ENCODE measurements around the gene PRELID3B. TPM values are rescaled to one million over a fixed set of nuclear protein-coding genes. Genes with fewer than 3 reads are reported as not detected.

Gene PRELID3B
- polyA plus RNA-seq, 1 donor, result 75.6 TPM

DNA sequence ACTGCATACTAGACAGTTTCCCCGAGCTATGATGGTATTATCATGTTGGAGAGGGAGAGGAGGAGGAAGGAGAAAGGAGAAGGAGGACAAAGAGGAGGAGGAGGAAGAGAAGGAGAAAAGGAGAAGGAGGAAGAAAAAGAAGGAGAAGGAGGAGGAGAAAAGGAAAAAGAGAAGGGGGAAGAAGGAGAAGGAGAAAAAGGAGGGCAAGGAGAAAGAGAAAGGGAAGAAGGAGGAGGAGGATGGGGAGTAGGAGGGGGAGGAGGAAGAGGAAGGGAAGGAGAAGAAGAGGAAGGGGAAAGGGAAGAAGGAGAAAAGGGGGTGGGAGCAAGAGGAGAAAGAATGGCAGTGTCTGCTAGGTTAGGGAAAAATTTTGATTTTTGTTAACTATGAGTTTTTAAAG lies 35.1 kb upstream of the PRELID3B start:
- Histone ChIP-seq H3K27ac (ENCODE audit: low read length) (no peak overlapping the region), H3K9me3 (ENCODE audit: control insufficient read depth, low read depth, low read length) (no peaks in the 10 kb centered on the region)

GRCh38 chr20:59075934-59076508 lies 33.4 kb upstream of the PRELID3B start:
- H3K27me3 ChIP-seq (ENCODE audit: control insufficient read depth, insufficient read depth, low read length), result peaks cover 21% of the 10 kb centered on the region
- no peak overlapping the region for H3K27ac ChIP-seq (ENCODE audit: low read length)
- DNase-seq, result no peak
- no peaks in the 10 kb centered on the region for H3K36me3 ChIP-seq (ENCODE audit: control insufficient read depth, insufficient read depth, low read length)
- H3K9me3 ChIP-seq (ENCODE audit: control insufficient read depth, low read depth, low read length), result no peaks in the 10 kb centered on the region
- no CpG with 5 or more reads among the region's 4 CpGs for WGBS (ENCODE audit: insufficient coverage, low lambda C conversion rate)
- no peak overlapping the region for H3K4me3 ChIP-seq (ENCODE audit: low read length)
- no peaks in the 10 kb centered on the region for H3K4me1 ChIP-seq (ENCODE audit: control insufficient read depth, insufficient read depth, low read length)

More for the DNA sequence above, 35.1 kb upstream of the PRELID3B start:
- no peaks in the 10 kb centered on the region for H3K4me1 ChIP-seq (ENCODE audit: control insufficient read depth, insufficient read depth, low read length)
- no peak overlapping the region for H3K4me3 ChIP-seq (ENCODE audit: low read length)
- H3K27me3 ChIP-seq (ENCODE audit: control insufficient read depth, insufficient read depth, low read length), result peaks cover 17% of the 10 kb centered on the region
- H3K36me3 ChIP-seq (ENCODE audit: control insufficient read depth, insufficient read depth, low read length), result no peaks in the 10 kb centered on the region
- 60% methylated on average over 1 of the region's 1 CpG for WGBS (ENCODE audit: insufficient coverage, low lambda C conversion rate)
- DNase-seq, result no peak

DNA sequence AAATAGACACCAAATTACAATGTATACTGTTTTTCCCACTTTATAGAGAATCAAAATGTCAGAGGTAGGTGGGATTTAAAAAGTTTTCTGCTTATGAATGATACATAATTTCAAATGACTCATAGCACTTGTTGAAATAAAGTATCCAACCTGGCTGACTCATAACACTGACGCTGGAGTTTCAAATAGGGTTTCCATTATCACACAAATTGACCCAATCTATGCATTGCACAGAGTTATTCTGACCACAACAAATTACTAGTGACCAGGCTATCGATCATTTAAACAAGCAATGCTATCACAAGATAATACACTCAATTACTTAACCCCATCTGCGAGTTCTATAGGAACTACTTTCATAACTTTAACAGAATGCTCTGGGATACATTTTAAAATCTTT lies 31.9 kb upstream of the PRELID3B start:
- H3K9me3 ChIP-seq (ENCODE audit: control insufficient read depth, low read depth, low read length), result no peaks in the 10 kb centered on the region
- peaks cover 21% of the 10 kb centered on the region for H3K27me3 ChIP-seq (ENCODE audit: control insufficient read depth, insufficient read depth, low read length)
- no peak overlapping the region for H3K27ac ChIP-seq (ENCODE audit: low read length)
- WGBS (ENCODE audit: insufficient coverage, low lambda C conversion rate), result 0% methylated on average over 1 of the region's 3 CpGs
- DNase-seq, result no peak
- no peaks in the 10 kb centered on the region for H3K36me3 ChIP-seq (ENCODE audit: control insufficient read depth, insufficient read depth, low read length)
- no peaks in the 10 kb centered on the region for H3K4me1 ChIP-seq (ENCODE audit: control insufficient read depth, insufficient read depth, low read length)
- H3K4me3 ChIP-seq (ENCODE audit: low read length), result no peak overlapping the region

- H3K4me1 ChIP-seq (ENCODE audit: control insufficient read depth, insufficient read depth, low read length), result no peaks in the 10 kb centered on the region
- no peaks in the 10 kb centered on the region for H3K9me3 ChIP-seq (ENCODE audit: control insufficient read depth, low read depth, low read length)
- H3K27me3 ChIP-seq (ENCODE audit: control insufficient read depth, insufficient read depth, low read length), result peaks cover 21% of the 10 kb centered on the region
- WGBS (ENCODE audit: insufficient coverage, low lambda C conversion rate), result no CpG with 5 or more reads among the region's 1 CpG
- DNase-seq, result no peak
- no peak overlapping the region for H3K27ac ChIP-seq (ENCODE audit: low read length)
- H3K36me3 ChIP-seq (ENCODE audit: control insufficient read depth, insufficient read depth, low read length), result no peaks in the 10 kb centered on the region
- H3K4me3 ChIP-seq (ENCODE audit: low read length), result no peak overlapping the region
Measured at GRCh38 chr20:59073582-59073981, 31.0 kb upstream of the PRELID3B start.

GRCh38 chr20:59071216-59071615 lies 28.6 kb upstream of the PRELID3B start:
- Histone ChIP-seq H3K36me3 (ENCODE audit: control insufficient read depth, insufficient read depth, low read length) (no peaks in the 10 kb centered on the region), H3K4me3 (ENCODE audit: low read length) (no peak overlapping the region), H3K9me3 (ENCODE audit: control insufficient read depth, low read depth, low read length) (no peaks in the 10 kb centered on the region), H3K4me1 (ENCODE audit: control insufficient read depth, insufficient read depth, low read length) (no peaks in the 10 kb centered on the region), H3K27ac (ENCODE audit: low read length) (no peak overlapping the region), H3K27me3 (ENCODE audit: control insufficient read depth, insufficient read depth, low read length) (peaks cover 16% of the 10 kb centered on the region)
- no peak for DNase-seq
- WGBS (ENCODE audit: insufficient coverage, low lambda C conversion rate), result no CpG with 5 or more reads among the region's 1 CpG

DNA sequence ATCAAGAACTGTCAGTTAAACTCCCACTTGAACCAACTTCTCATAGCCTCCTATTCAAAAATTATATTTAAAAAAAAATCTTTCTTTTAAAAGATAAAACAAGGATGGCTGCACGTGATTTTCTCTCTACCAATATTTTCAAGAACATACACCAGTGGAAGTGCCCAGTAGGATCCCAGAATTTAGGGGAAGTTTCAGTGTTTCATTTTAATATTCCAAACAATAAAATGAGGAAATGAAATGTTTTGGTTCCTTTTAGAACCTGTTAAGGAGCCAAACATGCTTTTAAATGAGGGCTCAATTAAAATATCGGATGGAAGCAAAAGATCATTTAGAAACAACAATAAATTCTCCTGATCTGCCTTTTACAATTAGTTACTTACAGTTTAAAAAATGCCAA lies 26.4 kb upstream of the PRELID3B start:
- Histone ChIP-seq H3K36me3 (ENCODE audit: control insufficient read depth, insufficient read depth, low read length) (no peaks in the 10 kb centered on the region), H3K4me1 (ENCODE audit: control insufficient read depth, insufficient read depth, low read length) (no peaks in the 10 kb centered on the region), H3K4me3 (ENCODE audit: low read length) (no peak overlapping the region), H3K27ac (ENCODE audit: low read length) (no peak overlapping the region), H3K9me3 (ENCODE audit: control insufficient read depth, low read depth, low read length) (no peaks in the 10 kb centered on the region), H3K27me3 (ENCODE audit: control insufficient read depth, insufficient read depth, low read length) (peaks cover 8% of the 10 kb centered on the region)
- 44% methylated on average over 2 of the region's 2 CpGs for WGBS (ENCODE audit: insufficient coverage, low lambda C conversion rate)
- no peak for DNase-seq

GRCh38 chr20:59068534-59068933 lies 25.9 kb upstream of the PRELID3B start:
- WGBS (ENCODE audit: insufficient coverage, low lambda C conversion rate), result no CpG with 5 or more reads among the region's 4 CpGs
- H3K36me3 ChIP-seq (ENCODE audit: control insufficient read depth, insufficient read depth, low read length), result no peaks in the 10 kb centered on the region
- H3K27me3 ChIP-seq (ENCODE audit: control insufficient read depth, insufficient read depth, low read length), result peaks cover 10% of the 10 kb centered on the region
- H3K27ac ChIP-seq (ENCODE audit: low read length), result no peak overlapping the region
- H3K4me1 ChIP-seq (ENCODE audit: control insufficient read depth, insufficient read depth, low read length), result no peaks in the 10 kb centered on the region
- DNase-seq, result no peak
- no peak overlapping the region for H3K4me3 ChIP-seq (ENCODE audit: low read length)
- H3K9me3 ChIP-seq (ENCODE audit: control insufficient read depth, low read depth, low read length), result no peaks in the 10 kb centered on the region

- H3K4me1 ChIP-seq (ENCODE audit: control insufficient read depth, insufficient read depth, low read length), result no peaks in the 10 kb centered on the region
- H3K9me3 ChIP-seq (ENCODE audit: control insufficient read depth, low read depth, low read length), result no peaks in the 10 kb centered on the region
- WGBS (ENCODE audit: insufficient coverage, low lambda C conversion rate), result no CpG with 5 or more reads among the region's 4 CpGs
- no peak overlapping the region for H3K4me3 ChIP-seq (ENCODE audit: low read length)
- no peak overlapping the region for H3K27ac ChIP-seq (ENCODE audit: low read length)
- no peaks in the 10 kb centered on the region for H3K36me3 ChIP-seq (ENCODE audit: control insufficient read depth, insufficient read depth, low read length)
- no peak for DNase-seq
- peaks cover 4% of the 10 kb centered on the region for H3K27me3 ChIP-seq (ENCODE audit: control insufficient read depth, insufficient read depth, low read length)
Measured at GRCh38 chr20:59064214-59064722, 21.7 kb upstream of the PRELID3B start.

DNA sequence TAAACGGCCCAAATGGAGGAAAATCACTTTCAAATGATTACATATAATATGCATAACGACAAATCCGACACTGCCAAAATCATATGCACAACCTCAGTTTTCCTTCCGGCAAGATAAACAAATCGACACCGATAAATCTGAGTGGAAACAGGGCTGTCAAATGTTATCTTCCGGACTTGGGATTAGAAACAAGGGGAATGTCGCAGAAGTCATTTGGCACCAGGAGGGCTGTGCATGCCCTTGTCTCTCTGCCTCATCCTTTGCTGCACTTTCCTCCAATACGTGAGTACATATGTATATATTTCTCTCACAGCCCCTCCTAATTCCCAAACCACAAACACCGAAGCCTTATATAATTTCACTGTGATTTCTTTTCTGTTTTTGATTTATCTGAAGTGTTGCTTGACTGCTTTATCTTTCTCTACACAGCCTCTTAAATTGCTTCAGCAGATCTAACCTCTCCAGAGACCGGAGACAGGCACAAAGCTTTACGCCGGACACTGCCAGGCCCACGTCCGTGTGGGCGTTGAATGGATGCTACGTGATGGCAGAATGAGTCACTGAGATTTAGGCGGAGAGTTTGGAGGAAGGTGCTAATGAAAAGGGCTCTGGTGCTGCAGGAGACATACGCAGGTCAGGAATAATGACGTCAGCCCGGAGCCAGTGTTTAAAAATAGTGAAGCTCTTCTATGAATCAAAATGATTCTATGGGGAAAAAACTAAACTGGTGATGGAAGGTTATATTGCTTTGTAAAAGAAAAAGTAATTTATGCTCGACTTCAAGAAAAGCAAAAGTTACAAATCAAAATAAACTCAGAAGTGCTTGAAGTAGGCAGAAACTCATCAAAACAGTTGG lies 21.0 kb upstream of the PRELID3B start:
- 55% methylated on average over 8 of the region's 22 CpGs for WGBS (ENCODE audit: insufficient coverage, low lambda C conversion rate)
- no peak overlapping the region for H3K4me3 ChIP-seq (ENCODE audit: low read length)
- no peaks in the 10 kb centered on the region for H3K4me1 ChIP-seq (ENCODE audit: control insufficient read depth, insufficient read depth, low read length)
- no peaks in the 10 kb centered on the region for H3K9me3 ChIP-seq (ENCODE audit: control insufficient read depth, low read depth, low read length)
- DNase-seq, result no peak
- H3K27me3 ChIP-seq (ENCODE audit: control insufficient read depth, insufficient read depth, low read length), result peaks cover 4% of the 10 kb centered on the region
- no peaks in the 10 kb centered on the region for H3K36me3 ChIP-seq (ENCODE audit: control insufficient read depth, insufficient read depth, low read length)
- H3K27ac ChIP-seq (ENCODE audit: low read length), result no peak overlapping the region

- 20% methylated on average over 1 of the region's 4 CpGs for WGBS (ENCODE audit: insufficient coverage, low lambda C conversion rate)
- DNase-seq, result no peak
- Histone ChIP-seq H3K4me1 (ENCODE audit: control insufficient read depth, insufficient read depth, low read length) (no peaks in the 10 kb centered on the region), H3K27ac (ENCODE audit: low read length) (no peak overlapping the region), H3K27me3 (ENCODE audit: control insufficient read depth, insufficient read depth, low read length) (peaks cover 4% of the 10 kb centered on the region), H3K36me3 (ENCODE audit: control insufficient read depth, insufficient read depth, low read length) (no peaks in the 10 kb centered on the region), H3K9me3 (ENCODE audit: control insufficient read depth, low read depth, low read length) (no peaks in the 10 kb centered on the region), H3K4me3 (ENCODE audit: low read length) (no peak overlapping the region)
Measured at GRCh38 chr20:59062081-59062480, 19.5 kb upstream of the PRELID3B start.

All from large intestine (tissue), 3 donors.